GM18858 (cell line): ENCODE results near the gene EML3.

Experiments
- ATAC-seq: cut with Tn5 transposase; IDR thresholded peaks from one replicate; pipeline ENCODE4 v1.9.1; 2021; ENCODE audit not compliant: unreplicated experiment

The EML3 gene

DNA sequence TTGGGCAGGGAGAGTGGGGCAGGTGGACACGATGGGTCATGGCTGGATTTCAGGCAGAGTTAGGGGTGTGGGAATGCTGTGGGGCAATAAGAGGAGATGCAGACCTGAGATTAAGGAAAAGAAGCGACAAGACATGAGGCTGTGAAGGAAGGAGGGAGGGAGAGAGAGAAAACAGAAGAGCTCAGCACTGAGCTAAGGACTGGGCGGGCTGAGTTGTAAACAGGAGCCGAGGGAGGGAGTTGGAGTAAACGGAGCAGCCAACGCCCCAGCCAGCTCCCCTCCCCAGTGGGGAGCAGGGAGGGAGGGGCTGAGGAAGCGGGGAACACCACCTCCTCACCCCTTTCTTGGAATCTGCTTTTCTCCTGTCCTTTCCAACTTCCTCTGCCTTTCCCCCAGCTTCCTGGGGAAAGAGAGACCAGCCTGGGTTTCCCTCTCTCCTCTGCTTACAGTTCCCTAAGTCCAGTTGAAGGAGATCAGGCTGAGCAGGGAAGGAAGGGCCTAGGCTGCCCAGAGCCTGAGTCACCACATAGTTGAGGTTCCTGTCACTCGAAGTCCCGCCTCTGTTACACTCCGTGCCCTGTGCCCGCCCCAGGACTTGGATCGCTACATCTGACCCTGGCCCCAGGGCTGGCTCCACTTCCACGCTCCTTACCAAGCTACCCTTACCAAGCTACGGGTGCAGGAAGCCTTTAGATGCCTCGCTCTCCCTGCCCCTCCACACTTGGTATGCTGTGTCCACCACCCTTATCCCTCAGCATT, 59.3 kb downstream of the EML3 start:
- no peak for ATAC-seq

DNA sequence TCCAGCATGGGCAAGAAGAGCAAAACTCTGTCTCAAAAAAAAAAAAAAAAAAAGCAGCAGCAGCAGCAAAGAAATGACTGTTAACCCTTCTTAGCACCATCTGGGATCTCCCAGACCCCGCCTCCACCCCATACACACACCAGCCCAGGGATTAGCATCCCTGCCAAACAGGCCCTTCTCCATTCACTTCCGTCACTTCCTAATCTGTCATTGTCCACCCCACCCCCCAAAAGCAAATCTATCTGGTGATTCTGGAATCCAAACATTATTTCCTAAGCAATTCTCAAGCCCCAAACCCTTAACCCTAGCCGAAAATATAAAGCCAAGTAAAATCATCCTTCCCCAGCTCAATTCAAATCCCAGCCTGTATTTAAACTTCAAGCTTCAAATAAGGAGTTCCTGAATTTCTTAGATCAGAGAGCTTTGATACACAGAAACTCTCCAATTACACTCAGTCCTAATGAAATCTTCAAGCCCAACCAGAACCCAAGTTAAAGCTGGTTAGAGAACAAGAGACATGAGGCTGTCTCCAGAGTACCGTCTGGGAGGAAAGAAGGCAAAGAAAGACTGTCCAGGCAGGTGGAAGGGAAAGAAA, 60.0 kb downstream of the EML3 start:
- ATAC-seq: no peak
